ENCODE measurements around the gene TPK1.
"Not testable (repeated sequence)": the region's sequence is repeated elsewhere in the genome, so short reads cannot be mapped to it uniquely, and the experiment has no call there.

TPK1 gene

DNA sequence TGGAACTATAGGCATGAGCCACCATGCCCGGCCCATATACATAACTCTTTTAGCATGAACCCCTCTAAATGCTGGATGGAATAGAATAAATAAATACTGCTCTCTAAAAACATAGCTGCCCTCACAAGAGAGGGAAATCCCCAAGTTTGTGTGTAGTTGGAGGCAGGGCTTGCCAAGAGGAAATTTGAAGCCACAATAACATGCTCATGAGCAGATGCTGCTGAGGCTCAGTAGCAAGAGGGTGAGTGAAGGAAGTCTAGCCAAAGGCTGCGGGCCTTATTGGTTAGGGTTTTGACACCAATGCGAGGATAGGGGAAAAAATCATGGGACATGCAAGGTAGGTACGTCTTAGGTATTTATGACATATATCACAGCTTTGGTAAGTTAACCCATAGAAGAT is 17.3 kb downstream of the TPK1 start:
- no peak overlapping the region for H3K4me3 ChIP-seq (replicated peaks; ENCODE audit: low read depth, low read length)
- TF ChIP-seq, protein P1, sequence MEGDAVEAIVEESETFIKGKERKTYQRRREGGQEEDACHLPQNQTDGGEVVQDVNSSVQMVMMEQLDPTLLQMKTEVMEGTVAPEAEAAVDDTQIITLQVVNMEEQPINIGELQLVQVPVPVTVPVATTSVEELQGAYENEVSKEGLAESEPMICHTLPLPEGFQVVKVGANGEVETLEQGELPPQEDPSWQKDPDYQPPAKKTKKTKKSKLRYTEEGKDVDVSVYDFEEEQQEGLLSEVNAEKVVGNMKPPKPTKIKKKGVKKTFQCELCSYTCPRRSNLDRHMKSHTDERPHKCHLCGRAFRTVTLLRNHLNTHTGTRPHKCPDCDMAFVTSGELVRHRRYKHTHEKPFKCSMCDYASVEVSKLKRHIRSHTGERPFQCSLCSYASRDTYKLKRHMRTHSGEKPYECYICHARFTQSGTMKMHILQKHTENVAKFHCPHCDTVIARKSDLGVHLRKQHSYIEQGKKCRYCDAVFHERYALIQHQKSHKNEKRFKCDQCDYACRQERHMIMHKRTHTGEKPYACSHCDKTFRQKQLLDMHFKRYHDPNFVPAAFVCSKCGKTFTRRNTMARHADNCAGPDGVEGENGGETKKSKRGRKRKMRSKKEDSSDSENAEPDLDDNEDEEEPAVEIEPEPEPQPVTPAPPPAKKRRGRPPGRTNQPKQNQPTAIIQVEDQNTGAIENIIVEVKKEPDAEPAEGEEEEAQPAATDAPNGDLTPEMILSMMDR (IDR thresholded peaks at IDR 0.05; ENCODE audit: low read depth, low read length, missing control alignments): no peak
- DNase-seq (ENCODE audit: extremely low read depth, low read depth): no peak

DNA sequence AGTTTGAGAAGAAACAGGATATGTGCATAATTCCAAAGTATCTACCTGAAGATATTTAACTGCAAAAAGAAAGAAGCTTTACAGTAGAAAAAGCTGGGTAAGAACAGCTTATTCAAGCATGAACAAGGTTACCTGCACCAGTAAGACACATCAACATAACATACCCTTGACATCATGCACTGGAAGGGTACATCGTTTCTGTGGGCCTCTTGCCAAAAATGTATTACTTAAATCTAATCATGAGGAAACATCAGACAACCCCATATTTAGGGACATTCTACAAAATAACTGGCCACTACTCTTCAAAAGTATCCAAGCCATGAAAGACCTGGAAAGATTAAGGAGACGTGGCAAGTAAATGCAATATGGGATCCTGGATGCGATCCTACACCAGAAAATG is 18.9 kb downstream of the TPK1 start:
- H3K4me3 ChIP-seq (replicated peaks; ENCODE audit: low read depth, low read length): no peak overlapping the region
- DNase-seq (ENCODE audit: extremely low read depth, low read depth): no peak
- TF ChIP-seq, protein P1 (IDR thresholded peaks at IDR 0.05; ENCODE audit: low read depth, low read length, missing control alignments): no peak

DNA sequence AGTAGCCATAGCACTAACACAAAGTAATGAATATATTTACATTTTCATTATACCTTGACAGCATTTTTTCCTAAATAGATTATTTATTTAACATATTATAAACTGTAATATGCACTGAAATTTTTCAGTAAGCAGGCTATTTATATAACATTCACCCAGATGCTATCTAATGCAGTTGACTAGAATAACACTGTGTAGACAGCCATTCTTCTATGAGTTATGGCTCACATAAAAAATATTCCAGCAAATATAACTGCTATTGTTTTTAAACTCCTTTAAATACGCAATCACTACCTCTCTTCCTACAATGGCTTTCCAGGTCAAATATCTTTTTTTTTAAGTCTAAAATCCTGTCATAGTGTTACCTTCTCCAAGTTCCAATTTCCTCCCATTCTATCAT is 21.6 kb downstream of the TPK1 start:
- H3K4me3 ChIP-seq (replicated peaks; ENCODE audit: low read depth, low read length): no peak overlapping the region
- TF ChIP-seq, protein P1 (IDR thresholded peaks at IDR 0.05; ENCODE audit: low read depth, low read length, missing control alignments): no peak
- no peak for DNase-seq (ENCODE audit: extremely low read depth, low read depth)

DNA sequence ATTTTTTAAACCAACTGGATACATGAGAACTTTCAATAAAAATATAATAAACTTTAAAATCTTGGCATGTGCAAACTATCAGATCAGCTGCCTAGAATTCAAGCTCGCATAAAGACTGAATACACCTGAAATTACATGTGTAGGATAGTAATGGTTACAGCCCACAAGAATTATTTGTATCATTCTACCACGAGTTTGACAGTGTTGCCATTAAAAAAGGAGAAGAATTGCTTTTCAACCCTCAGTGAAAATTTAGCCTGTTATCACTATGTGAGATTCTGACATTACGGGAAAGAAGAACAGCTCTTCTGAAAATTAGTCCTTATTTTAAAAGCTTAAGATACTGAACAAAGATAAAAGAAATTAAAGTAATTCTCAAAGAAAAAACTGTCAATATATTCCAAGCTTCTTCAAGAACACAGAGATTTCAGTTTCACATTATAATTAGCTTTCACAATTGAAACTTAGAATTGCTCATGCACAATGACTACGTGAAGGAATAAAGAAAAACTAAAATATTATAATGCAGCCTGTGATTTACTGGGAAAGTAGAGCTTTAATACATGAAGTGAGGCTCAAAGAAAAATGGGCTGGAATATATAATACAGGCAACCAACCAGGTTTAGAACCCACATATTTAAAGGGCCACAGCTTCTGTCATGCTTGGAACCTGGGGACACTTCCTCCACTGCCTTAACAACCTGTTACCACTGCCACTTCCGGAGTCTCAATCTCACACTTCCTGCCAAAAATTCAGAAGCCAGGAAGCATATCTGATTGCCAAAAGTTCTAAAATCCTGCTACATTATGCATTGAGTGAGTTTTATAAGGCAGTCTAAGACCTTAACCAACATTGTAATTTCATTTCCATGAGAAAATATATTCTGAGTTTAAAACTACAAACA is 23.2 kb downstream of the TPK1 start:
- H3K4me3 ChIP-seq (replicated peaks; ENCODE audit: low read depth, low read length): no peak overlapping the region
- TF ChIP-seq, protein P1 (IDR thresholded peaks at IDR 0.05; ENCODE audit: low read depth, low read length, missing control alignments): no peak
- no peak for DNase-seq (ENCODE audit: extremely low read depth, low read depth)

DNA sequence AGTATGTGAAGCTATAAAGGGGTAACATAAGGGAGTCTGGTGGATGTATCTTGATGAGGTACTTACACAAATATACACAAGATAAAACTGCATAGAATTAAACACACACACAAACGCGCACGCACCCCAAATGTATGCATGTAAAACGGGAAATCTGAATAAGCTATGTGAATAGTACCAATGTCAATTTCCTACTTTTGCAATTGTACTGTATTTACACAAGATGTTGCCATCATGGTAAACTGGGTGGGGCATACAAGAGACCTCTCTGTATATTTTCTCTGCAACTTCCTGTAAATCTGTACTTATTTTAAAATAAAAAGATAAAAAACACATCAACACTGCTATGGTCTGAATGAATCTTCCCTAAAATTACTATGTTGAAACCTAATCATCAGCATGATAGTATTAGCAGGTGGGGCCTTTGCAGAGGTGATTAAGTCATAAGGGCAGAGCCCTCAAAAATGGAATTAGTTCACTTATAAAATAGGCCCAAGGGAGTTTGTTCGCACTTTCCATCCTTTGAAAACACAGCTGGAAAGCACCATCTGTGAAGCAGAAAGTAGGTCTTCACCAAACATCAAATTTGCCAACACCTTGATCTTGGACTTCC is 30.1 kb downstream of the TPK1 start:
- TF ChIP-seq, protein P1 (IDR thresholded peaks at IDR 0.05; ENCODE audit: low read depth, low read length, missing control alignments): no peak
- no peak overlapping the region for H3K4me3 ChIP-seq (replicated peaks; ENCODE audit: low read depth, low read length)
- DNase-seq (ENCODE audit: extremely low read depth, low read depth): no peak

DNA sequence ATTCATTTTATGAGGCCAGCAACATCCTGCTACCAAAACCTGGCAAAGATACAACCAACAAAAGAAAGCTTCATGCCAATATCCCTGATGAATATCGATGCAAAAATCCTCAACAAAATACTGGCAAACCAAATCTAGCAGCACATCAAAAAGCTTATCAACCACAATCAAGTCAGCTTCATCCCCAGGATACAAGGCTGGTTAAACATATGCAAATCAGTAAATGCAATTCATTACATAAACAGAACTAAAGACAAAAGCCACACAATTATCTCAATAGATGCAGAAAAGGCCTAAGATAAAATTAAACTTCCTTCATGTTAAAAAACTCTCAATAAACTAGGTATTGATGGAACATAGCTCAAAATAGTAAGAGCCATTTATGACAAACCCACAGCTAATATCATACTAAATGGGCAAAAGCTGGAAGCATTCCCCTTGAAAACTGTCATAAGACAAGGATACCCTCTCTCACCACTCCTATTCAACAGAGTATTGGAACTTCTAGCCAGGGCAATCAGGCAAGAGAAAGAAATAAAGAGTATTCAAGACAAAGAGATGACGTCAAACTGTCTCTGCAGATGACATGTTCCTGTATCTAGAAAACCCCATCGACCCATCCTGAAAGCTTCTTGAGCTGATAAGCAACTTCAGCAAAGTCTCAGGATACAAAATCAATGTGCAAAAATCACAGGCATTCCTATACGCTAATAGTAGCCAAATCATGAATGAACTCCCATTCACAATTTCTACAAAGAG is 35.0 kb downstream of the TPK1 start:
- not testable (repeated sequence) for H3K4me3 ChIP-seq (replicated peaks; ENCODE audit: low read depth, low read length); DNase-seq (ENCODE audit: extremely low read depth, low read depth)

DNA sequence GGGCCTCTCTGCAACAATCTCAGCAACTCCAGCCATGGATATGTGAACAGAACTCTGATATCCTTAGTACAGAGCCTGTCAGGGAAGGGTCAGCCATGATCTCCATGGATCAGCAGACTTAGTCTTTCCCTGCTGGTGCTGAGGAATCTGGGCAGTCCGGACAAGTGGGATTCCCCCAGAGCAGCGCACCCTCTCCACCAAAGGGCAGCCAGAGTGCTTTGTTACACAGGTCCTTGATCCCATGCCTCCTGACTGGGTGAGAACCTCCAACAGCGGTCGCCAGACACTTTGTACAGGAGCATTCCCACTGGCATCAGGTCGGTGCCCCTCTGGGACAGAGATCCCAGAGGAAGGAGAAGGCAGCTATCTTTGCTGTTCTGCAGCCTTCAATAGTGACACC is 38.9 kb downstream of the TPK1 start:
- no peak overlapping the region for H3K4me3 ChIP-seq (replicated peaks; ENCODE audit: low read depth, low read length)
- TF ChIP-seq, protein P1 (IDR thresholded peaks at IDR 0.05; ENCODE audit: low read depth, low read length, missing control alignments): no peak
- no peak for DNase-seq (ENCODE audit: extremely low read depth, low read depth)

Data from HFF-Myc (cell line).